CD4-positive, alpha-beta T cell treated with Interleukin-17A for 4 hours (primary cell): Measurements from ENCODE around the gene DACT2.
"Not testable (repeated sequence)": the region's sequence is repeated elsewhere in the genome, so short reads cannot be mapped to it uniquely, and the experiment has no call there.

ENCODE experiments used
- DNase-seq: peaks from one replicate; pipeline ENCODE4 v3.0.0-alpha.2; 2020; ENCODE audit warnings: mixed read lengths

Gene DACT2

DNA sequence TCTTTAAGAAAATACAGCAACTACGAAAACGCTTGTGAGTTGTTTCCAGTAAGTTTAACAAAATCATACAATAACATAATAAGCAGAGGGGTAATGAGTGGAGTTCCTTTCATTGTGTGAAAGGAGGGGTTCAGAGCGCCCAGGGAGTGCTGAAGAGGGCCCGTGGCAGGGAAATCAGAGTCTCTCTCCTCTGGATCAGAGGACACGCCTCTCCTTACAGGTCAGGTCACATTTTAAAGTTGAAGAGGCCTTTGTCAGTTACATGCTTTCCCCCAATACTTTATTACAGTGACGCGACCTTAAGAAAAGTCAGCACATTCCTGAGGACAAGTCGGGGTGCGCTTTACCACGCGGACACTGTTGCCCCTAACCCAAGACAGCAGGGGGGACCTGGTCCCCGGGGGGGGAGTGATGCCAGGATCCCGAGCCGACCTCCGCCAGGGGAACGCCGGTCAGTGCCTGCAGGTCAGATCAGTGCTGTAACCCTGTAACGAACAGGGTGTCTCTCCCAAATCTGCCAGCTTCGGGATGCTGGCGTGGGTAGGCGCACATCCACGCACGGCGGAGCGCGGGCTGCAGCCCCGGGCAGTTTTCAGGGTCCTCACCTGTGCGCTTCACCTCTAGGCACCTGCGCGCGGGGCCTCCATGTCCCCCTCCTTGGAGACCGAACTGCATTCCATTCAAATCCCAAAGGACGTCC, 848 bp downstream of the DACT2 start:
- no peak for DNase-seq

DNA sequence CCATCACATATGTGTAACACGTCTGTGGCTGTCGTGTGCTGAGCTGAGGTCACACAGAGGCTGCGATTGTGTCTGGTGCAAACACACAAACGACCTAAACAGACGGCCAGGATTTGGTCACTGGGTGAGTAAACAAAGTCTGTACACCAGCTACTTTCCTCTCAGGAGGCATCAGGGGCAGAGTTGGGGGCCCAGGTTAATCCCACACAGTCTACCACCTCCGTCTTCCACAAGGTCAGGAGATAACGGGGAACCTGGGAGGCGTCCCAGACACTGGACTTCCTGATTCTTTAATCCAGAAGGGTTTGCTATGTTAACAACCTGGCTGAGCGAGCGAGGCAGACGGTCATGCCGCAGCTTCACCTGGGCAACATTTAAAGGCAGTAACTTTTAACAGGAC, 1.5 kb downstream of the DACT2 start:
- DNase-seq, result no peak

DNA sequence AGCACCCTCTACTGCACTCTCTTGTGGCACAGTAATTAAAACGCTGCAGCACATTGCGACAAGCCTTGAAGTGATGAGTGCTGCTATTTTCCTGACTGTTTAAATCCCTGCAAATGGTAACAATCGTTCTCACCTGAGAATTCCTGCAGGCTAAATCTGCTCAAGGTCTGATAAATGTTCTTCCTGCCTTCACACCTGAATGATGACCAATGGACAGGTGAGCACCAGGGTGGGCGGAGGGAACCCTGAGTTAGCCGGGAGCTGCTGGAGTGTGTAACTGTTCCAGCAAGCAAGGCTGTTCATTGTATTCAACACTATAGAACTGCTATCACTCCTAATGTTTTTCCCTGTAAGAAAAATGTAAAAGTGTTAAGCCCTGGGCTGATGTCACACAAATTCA, 4.0 kb downstream of the DACT2 start:
- no peak for DNase-seq

DNA sequence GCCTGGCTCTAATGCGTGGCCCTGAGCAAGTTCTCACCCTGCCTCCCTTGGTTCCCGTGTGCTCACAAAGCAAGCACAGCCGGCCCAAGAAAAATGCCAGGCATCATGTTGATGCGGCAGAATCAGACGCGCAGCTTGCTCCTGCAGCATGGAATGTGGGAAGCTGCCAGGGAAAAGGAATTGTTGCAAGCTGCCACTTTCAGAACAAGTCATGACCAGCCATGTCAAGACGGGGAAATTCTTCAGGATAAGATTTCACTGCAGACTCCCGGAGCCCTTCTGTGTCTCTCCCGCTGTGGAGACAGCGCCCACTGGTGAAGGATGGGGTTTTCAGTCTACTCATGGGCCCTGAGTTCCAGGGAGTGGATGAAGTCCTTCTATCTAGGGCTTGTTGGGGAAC, 4.6 kb downstream of the DACT2 start:
- no peak for DNase-seq

DNA sequence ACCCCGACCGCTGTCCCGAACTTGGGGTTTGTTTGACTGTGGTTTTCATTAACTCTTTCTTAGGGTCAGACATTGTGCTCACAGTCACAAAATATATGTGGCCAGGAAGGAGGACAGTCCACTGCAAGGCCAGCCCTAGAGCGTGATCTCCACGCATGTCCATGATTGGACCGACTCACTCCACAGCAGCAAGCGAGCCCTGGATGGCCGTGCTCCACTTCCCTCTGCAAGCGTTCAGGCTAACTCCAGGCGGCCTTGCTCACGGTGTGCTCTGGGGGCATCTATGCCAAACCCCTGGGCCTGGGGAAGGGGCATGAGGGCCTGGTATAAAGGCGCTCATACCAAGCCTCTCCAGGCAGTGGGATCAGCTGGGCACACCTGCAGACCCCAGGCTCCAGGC, 5.6 kb downstream of the DACT2 start:
- no peak for DNase-seq

DNA sequence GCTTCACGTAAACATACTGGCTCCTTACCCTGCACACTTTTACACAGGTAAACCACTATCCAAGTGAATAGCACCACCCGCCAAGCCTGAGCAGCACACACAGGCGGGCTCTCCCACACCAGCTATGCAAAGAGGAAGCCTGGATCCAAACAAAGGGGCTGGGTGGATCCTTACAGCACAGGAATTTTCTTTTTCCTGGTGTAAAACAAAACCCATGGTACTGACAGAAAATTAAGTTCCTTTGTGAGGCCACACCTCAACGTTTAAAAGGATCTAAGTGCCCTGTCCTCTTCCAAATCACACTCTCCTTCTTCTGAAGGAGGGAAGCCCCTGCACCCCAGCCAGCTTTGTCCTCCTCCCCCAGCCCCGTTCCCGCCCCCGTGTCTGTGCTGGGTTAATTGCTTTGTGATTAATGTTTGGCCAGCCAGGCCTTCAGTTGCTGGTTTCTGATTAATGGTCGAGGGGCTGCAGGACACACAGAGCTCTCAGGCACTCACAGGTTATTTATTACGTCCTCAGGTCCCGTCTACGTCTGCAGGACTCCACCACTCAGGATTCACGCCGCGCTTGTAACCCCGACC, 6.1 kb downstream of the DACT2 start:
- no peak for DNase-seq

DNA sequence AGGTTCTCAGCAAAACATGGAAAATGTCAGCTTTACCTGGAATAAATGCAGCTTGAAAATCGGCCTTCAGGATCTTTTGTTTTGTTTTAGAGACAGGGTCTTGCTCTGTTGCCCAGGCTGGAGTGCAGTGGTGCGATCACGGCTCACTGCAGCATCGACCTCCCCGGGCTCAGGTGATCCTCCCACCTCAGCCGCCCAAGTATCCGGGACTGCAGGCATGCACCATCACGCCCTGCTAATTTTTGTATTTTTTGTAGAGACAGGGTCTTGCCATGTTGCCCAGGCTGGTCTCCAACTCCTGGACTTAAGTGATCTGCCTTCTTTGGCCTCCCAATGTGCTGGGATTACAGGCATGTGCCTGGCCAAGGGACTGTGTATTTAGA, 7.5 kb downstream of the DACT2 start:
- DNase-seq, result not testable (repeated sequence)

DNA sequence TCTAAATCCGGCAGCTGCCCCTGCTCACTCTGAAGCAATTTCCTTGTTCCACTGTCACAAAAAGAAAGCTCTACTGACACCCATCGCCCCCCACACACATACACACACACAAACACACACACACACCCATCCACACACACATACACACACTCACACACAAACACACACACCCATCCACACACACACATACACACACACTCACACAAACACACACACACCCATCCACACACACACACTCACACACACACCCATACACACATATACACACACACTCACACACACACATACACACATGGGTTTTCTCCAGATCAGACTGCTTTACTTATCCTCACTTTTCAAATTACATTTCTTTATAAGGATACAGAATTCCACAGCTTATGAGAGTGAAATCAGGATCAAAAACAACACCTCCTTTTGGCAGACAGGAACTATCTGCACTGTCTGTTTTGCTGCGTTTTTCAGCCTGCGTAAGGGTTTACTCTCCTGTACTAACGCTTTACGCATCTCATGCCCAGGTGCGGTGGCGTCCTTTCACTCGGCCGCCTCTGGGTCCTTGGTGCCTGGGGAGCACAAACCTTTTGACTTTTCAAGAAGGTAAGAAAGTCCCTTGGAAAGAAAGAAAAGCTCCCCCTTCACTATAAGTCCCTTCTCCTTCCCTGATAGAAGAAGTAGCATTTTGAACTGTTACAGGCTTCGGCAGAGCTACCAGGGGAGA, 8.0 kb downstream of the DACT2 start:
- DNase-seq, result no peak

DNA sequence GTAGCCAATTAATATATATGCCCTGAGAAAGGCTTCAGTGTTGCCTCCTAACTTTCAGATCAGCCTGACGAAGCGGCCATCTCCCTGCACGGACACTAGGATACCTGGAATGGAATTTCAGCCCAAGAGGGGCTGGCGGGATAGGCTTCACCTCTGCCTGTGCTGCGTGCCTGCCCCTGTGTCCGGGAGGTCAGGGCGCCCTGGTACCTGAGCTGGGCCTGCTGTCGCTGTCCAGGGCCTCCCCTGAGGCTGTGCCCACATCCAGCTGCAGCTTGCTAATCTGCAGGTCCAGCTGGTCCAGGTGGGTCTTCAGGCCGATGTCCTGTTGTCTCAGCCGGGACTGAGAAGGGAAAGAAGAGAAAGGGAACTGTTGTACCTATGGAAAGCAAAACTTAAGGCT, 8.6 kb downstream of the DACT2 start:
- DNase-seq, result no peak

DNA sequence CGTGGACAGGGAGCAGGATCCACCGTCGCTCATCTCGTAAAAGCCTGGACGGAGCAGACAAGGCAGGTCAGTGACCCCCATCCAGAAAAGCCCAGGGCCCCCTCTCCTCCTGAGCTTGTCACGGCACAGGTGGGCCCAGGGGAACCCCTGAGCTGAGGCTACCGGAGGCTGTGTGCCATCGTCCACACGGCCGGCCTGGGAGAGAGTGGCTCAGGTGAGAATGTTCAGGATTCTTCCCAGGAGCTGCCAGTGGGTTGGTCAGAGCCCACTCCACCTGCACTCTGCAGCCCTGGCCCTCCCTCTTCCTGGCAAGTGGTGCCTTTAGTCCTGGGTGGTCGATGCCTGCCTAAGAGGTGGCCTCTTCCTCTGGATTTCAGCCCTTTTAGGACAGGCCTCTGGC, 9.2 kb downstream of the DACT2 start:
- DNase-seq, result no peak

DNA sequence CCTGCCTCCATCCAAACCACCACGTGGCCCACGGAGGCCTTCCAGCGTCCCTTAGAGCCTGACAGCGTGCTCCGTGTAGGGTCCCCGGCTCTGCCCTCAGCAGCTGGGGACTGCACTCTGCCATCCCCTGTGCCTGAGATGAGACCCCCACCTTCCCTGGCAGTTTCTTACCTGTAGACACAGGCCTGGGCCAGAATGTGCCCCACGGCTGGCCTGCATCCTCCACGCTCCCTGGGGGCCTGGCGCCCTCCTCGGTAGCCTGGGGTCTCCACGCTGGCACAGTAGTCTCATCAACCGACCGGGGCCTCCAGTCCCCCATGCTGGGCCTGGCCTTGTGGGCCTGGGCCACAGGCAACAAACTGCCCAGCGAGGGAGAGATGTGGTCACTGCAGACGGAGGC, 9.6 kb downstream of the DACT2 start:
- no peak for DNase-seq

DNA sequence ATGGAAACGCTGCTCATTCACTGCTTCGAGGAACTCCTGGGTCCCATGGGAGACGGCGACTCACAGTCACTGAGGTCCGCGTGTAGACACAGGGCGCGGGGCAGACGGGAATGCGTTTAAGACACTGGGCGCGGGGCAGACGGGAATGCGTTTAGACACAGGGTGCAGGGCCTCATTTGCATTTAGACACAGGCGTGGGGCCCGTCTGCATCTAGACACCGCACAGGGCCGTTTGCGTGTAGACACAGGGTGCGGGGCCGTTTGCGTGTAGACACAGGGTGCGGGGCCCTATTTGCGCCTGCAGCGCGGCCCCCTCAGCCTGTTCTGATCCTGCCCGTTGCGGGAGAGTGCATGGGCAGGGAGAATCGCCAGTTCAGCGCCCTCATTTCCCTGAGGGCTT, 10.4 kb downstream of the DACT2 start:
- DNase-seq, result no peak

DNA sequence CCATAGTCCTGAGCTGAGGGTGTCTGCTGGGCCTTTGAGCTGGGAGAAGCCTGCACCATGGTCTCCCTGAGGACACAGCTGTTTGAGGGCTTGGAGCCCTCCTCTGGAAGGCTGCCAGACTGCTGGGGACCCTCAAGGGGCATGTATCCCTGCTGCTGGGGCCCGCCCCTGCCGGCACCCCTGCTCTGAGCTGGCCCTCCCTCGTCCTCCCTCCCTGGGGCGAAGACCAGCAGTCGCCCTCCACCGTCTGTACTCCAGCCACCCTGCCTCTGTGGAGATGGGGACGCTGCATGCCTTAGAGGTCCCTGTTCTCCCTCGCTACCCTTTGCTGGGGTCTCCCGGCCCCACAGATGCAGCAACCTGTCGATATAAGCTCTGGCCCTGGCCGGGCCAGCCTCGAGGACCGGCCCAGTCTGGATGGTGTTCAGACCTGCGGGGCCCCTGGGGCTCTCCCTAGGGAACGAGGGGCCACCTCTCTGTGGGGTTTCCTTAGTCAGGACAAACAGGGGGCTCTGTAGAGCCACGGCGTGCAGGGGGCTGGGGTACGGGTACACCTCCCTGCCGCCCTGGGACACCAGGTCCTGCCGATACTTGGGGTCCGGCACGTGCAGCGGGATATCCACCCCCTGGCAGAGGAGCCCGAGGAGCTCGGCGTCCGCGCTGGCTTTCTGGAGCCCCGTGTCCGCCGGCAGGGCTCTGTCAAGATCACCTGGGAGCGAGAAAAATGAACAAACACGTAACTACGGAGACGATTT, 11.0 kb downstream of the DACT2 start:
- no peak for DNase-seq

DNA sequence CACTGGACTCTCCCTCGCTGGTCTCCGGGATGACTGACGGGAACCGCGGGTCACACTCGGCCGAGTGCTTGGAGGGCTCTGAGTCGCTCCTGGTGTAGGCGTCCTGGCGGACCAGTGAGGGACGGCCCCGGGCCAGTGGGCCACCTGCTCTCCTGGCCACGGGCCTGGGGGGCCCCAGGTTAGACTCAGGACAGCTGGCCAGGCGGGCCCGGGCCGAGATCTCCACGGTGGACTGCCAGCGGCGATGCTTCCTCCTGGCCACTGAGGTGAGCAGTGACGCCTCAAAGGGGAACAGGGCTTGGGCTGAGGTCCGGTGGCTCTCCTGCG, 11.9 kb downstream of the DACT2 start:
- no peak for DNase-seq

DNA sequence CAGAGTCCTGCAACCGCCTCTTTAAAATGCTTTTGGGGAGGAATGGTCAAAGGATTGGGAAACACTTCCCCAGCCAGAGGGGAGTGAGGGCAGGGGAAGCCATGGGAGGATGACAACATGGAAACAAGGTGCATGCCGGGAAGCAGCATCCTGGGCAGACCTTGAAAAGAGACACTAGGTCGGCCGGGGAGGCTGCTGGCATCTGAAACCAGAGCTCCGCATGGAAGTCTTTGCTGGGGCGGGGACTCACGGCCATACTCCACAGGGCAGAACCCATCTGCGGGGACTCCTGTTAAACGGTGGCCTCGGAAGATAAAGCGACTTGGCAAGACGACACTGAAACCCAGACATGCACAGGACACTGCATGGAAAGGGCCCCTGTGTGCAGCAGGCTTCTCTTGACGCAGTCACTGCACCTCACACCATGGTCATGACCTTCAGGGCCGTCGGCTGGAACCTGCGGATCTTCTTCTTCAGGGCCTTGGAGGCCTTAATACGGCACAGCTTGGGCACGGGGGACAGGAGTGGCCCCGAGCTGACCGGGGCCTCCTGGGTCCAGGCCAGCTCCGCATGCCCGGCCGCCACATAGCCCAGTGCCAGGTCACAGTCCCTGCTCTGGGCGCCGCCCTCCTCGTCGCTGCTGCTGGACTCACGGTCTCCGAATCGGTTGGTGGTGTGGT, 12.4 kb downstream of the DACT2 start:
- no peak for DNase-seq

DNA sequence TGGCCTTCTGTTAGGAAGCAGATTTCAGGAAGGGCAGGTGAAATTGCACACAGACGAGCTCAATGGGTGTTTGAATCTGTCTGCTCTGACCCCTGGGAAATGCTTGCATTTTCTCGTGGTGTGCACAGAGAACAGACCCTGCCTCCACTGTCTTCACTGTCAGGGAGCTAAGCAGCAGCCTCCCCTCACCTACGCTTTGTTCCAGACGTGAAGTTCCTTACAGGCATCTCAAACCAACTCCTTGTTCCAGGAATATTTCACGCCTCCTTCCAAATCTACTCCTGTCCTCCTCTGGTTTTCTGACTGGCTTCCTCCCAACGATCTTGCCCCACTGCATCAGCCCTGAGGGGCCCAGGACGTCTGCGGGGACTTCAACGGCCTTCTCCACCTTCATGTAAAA, 13.7 kb downstream of the DACT2 start:
- no peak for DNase-seq

DNA sequence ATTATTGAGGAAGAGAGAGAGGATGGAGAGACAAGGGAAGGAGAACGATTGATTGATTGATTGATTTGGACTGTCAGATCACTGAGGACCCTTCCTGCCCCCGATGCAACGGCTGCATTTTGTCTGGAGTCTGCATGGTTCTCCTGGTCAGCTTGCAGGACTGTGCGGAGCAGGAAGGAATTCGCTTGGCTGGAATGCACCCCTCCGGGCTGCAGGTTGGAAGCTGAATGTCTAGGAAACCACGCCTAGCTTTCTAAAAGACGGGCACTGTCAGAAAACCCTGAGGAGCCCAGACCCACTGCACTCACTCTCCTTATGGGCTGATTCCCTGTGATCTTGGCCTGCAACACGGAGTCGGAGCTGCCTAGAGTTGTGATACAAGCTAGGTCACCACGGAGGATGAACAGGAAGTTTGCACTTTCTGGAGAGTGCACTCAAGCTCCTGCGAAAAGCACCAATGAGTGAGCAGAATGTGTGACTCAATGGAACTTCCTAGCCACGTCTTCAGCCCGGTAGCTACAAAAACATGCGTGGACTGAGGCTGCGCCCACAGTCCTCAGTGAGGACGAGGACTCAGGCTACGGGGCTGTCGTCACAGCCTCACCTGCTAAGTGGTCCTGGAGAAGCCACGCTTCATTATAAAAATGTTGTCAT, 14.4 kb downstream of the DACT2 start:
- DNase-seq, result no peak

DNA sequence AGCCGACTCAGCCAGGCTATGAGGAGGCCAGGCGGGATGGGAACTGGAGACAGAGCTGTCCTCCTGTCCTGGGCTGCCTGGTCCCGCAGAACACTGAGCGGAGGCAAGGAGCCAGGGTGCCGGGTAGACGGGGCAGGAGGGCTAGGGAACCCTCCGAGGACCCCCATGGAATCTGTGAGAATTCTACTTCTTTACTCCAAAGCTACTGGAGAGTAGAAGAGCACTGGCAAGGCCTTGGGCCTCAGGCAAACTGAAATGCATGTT, 14.9 kb downstream of the DACT2 start:
- DNase-seq, result no peak

DNA sequence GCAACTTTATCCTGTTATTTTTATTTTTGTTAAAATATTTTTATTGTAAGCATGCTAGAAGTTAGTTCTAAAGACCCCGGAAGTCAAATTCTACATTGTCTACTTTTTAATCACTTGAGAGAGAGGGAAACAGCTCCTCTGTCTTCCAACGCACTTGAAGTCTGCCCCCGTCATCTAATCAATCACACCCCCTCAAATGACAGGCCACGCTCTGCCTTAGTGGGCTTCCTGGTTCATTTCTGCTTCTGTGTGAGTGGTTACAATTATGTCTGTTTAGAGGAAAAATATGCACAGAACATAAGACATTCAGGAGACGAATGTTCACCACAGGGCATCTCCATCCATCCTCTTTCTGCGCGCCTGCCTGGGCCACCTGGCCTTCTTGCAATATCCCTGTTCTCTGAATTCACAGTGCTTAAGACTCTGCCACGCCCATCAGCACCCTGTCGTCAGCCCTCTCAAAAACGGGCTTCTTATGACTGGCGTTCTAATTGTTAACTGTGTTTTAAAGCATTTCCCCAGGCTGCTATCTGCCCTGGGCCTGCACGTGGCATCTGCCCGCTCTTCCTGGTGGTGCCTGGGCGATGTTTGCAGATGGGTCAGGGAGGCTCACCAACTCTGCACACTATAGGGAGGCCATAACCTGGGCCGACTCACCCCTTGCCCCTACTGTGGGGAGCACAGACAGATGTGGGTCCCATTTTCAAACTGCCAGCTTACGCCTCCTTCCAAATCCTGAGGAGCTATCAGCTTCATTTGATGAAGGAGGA, 15.4 kb downstream of the DACT2 start:
- DNase-seq, result no peak

DNA sequence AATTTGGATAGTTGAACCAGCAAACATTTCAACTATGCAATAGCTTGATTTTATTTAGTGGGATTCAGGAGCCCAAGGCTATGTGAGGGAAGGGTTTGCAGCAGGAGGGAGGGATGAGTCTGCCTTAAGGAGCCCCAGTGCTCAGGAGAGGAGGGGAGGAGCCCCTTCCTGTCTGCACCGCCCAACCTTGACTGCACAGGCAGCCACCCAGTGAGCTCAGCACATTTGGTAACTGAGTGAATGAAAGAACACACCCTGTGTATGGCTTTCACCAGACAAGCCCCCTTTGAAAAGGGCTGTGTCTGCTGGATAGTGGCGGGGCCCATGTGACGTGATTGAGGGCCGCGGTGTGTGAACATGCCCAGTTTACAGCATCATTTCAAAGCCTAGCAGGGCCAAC, 17.0 kb downstream of the DACT2 start:
- DNase-seq, result no peak

DNA sequence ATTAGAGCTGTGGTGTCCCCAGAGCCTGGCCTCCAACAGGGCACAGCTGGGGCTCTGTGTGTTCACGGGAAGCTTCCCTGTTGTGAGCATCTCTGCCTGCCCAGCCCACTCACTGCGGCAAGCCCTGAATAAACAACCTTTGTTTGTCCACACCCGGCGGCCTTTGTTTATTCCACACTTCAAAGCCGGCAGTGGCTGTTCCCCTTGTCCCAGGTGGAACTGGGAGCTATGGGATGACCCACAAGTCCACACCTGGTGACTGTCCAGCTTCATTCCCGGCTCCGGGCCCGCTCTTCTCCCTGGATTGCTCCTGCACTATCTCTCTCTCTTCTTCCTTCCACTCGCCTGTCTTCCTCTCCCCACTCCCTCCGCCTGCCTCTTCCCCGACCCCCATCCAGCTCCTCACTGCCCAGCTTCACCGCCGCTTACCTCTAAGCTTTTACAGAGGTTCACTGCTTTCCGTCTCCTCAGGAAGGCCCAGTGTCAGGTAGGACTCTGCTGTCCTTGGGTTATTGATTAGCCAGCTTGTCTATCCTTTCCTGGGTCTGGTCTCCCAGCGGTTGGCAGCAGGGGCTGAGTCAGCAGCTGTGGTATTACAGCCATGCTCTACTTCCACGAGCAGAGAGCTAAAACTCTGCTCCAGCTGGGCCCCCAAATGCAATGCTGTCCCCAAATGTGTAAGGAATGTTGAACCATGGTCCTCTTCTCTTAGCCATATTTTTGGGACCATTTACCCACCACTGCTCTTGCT, 17.8 kb downstream of the DACT2 start:
- no peak for DNase-seq
